ENCODE data around the gene CBX1. TPM values are rescaled to one million over a fixed set of nuclear protein-coding genes. Genes with fewer than 3 reads are reported as not detected.

CBX1 gene
- total RNA-seq, 1 experiment from 2014 or later = 157 TPM

- no peak overlapping the region for H3K4me3 ChIP-seq (ENCODE audit: low read depth in 2 of 2, low read length in 2 of 2)
- ATAC-seq (no peak), DNase-seq (ENCODE audit: low read depth, low spot score) (no peak)
- no peaks in the 10 kb centered on the region for H3K36me3 ChIP-seq (ENCODE audit: control insufficient read depth, insufficient read depth, low read length)
- in situ Hi-C loops (cut with HindIII; ENCODE audit: low pct_unique_long_range_greater_than_20kb, low sequenced_read_pairs) = no loop called here
- no TSS peak for BruUV-seq (replicated peaks)
- ChIA-PET POLR2A (interaction anchor here (0.5 kb wide), 1 partner anchor 25 kb away, joined by 3 read pairs; no protein-coding TSS in a partner anchor), CTCF (no interaction called here)
- TF ChIP-seq, protein P1, sequence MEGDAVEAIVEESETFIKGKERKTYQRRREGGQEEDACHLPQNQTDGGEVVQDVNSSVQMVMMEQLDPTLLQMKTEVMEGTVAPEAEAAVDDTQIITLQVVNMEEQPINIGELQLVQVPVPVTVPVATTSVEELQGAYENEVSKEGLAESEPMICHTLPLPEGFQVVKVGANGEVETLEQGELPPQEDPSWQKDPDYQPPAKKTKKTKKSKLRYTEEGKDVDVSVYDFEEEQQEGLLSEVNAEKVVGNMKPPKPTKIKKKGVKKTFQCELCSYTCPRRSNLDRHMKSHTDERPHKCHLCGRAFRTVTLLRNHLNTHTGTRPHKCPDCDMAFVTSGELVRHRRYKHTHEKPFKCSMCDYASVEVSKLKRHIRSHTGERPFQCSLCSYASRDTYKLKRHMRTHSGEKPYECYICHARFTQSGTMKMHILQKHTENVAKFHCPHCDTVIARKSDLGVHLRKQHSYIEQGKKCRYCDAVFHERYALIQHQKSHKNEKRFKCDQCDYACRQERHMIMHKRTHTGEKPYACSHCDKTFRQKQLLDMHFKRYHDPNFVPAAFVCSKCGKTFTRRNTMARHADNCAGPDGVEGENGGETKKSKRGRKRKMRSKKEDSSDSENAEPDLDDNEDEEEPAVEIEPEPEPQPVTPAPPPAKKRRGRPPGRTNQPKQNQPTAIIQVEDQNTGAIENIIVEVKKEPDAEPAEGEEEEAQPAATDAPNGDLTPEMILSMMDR (IDR thresholded peaks at IDR 0.05) = no peak
- no peak for TF ChIP-seq SIN3A (IDR thresholded peaks at IDR 0.05; ENCODE audit: borderline replicate concordance, insufficient read depth, low read depth, low read length)
- intact Hi-C loops (cut with micrococcal nuclease; ENCODE audit: unreplicated experiment) = no loop called here
- H3K4me1 ChIP-seq (ENCODE audit: control insufficient read depth, insufficient read depth, low read length) = peaks cover 8% of the 10 kb centered on the region; the same call in 1 of the 2 replicates
- no peaks in the 10 kb centered on the region for H3K9me3 ChIP-seq (ENCODE audit: control insufficient read depth, insufficient read depth, low read depth, low read length)
- H3K27me3 ChIP-seq (ENCODE audit: control insufficient read depth, insufficient read depth, low read length) = peaks cover 27% of the 10 kb centered on the region
- H3K27ac ChIP-seq (ENCODE audit: low read length) = no peak overlapping the region
Observed at GRCh38 chr17:48148029-48148770, 46.9 kb upstream of the CBX1 start.

DNA sequence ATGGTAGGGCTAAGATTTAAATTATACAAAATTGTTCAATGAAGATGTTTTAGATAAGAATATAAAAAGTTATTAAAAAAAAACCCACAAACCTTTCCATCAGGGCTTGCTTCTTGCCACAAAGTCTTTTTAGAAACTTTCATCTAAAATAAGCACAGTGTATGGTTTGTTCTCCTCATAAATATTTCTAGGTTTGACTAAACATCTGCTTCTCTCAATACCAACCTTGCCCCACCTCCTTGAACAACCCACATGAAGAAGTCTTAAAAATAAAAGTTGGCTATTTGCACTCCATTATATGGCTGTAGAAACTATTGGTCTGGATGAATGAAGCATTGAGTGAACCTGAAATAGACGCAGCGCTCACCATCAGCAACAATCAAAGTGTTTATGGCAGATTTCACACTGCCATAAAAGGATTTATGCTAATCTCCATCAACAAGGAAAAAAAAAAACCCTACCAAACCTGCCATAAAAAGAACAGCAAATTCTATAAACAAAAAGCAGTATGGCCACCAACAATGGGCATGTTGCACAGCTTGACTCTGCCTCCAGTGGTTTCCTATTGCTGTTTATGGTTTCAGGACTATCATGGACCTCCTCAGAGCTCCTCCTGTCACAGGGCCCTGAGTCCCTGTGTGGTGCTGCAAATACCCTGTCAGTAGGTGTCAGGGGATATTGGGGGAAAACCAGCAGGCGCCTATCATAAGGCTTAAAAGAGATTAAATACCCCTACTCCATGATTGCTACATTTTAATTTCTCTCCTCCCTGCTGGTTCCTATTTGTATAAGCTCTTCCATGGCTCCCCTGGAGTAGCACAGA is 43.9 kb upstream of the CBX1 start:
- no TSS peak for BruUV-seq (replicated peaks)
- Histone ChIP-seq H3K27me3 (ENCODE audit: control insufficient read depth, insufficient read depth, low read length) (peaks cover 10% of the 10 kb centered on the region; the same call in 1 of the 2 replicates), H3K36me3 (ENCODE audit: control insufficient read depth, insufficient read depth, low read length) (no peaks in the 10 kb centered on the region), H3K9me3 (ENCODE audit: control insufficient read depth, insufficient read depth, low read depth, low read length) (no peaks in the 10 kb centered on the region), H3K27ac (ENCODE audit: low read length) (no peak overlapping the region), H3K4me3 (ENCODE audit: low read depth in 2 of 2, low read length in 2 of 2) (no peak overlapping the region), H3K4me1 (ENCODE audit: control insufficient read depth, insufficient read depth, low read length) (peaks cover 8% of the 10 kb centered on the region; the same call in 1 of the 2 replicates)
- ATAC-seq (no peak), DNase-seq (ENCODE audit: low read depth, low spot score) (no peak)
- ChIA-PET POLR2A (interaction anchor here (0.6 to 0.8 kb wide), 2 partner anchors 13 to 26 kb away, joined by 4 to 15 read pairs; no protein-coding TSS in a partner anchor), CTCF (no interaction called here)
- in situ Hi-C loops (cut with HindIII; ENCODE audit: low pct_unique_long_range_greater_than_20kb, low sequenced_read_pairs) = no loop called here
- intact Hi-C loops (cut with micrococcal nuclease; ENCODE audit: unreplicated experiment) = no loop called here
- no peak for TF ChIP-seq REST (IDR thresholded peaks at IDR 0.05; ENCODE audit: insufficient read depth in 1 of 2, low read depth in 2 of 2, low read length in 1 of 2)
- TF ChIP-seq TCF7L2 (IDR thresholded peaks at IDR 0.05; ENCODE audit: low read depth, low read length) = no peak
- TF ChIP-seq, protein P1 (IDR thresholded peaks at IDR 0.05) = no peak
- no peak for TF ChIP-seq SIN3A (IDR thresholded peaks at IDR 0.05; ENCODE audit: borderline replicate concordance, insufficient read depth, low read depth, low read length)
- no peak for TF ChIP-seq POLR2AphosphoS5 (IDR thresholded peaks at IDR 0.05; ENCODE audit: low read depth, low read length)
